ENCODE measurements around the gene FAM222B.

The FAM222B gene

DNA sequence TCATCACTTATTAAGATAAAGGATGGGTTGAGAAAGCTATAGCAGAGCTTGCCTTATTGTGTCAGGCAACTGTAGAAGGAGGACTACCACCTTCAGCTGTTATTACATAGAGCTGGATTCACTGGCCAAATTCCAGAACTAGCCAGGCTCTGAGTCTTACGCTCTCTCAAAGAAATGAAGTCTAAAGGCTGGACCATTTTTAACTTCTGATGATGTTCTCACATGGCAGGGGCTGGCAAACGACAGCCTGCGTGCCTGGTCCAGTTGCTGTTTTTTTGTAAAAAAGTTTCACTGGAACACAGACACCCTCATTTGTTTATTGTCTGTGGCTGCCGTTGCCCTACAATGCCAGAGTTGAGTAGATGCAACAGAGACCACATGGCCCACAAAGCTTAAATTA is 77.6 kb downstream of the FAM222B start:
- DNase-seq, result no peak

DNA sequence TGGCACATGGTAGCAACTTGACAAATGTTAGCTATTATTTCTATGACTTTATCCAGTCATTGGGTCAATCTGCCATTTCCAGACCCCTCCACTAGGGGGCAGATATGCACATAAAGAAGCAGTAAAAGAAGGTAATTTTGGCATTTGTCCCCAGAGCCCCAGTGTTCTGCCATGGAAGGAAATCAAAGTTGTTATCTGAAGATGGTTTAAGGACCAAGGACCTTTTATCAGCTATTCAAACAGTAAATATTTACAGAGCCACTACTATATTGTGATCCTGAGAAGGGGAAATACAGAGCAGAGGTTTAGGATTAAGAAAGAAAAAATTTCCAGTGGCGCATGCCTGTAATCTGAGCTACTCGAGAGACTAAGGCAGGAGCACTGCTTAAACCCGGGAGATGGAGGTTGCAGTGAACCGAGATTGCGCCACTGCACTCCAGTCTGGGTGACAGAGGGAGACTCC is 78.8 kb downstream of the FAM222B start:
- peak; percentile 43 for DNase-seq

GRCh38 chr17:28763137-28763799 is 79.3 kb downstream of the FAM222B start:
- no peak for DNase-seq

- no peak for DNase-seq
Measured at GRCh38 chr17:28760601-28761562, 81.7 kb downstream of the FAM222B start.

- no peak for DNase-seq
Measured at GRCh38 chr17:28759256-28759865, 83.2 kb downstream of the FAM222B start.

- no peak for DNase-seq
Measured at GRCh38 chr17:28758411-28759121, 84.0 kb downstream of the FAM222B start.

GRCh38 chr17:28756049-28756804 is 86.4 kb downstream of the FAM222B start:
- DNase-seq, result no peak

- no peak for DNase-seq
Measured at GRCh38 chr17:28755486-28755885, 87.1 kb downstream of the FAM222B start.

DNA sequence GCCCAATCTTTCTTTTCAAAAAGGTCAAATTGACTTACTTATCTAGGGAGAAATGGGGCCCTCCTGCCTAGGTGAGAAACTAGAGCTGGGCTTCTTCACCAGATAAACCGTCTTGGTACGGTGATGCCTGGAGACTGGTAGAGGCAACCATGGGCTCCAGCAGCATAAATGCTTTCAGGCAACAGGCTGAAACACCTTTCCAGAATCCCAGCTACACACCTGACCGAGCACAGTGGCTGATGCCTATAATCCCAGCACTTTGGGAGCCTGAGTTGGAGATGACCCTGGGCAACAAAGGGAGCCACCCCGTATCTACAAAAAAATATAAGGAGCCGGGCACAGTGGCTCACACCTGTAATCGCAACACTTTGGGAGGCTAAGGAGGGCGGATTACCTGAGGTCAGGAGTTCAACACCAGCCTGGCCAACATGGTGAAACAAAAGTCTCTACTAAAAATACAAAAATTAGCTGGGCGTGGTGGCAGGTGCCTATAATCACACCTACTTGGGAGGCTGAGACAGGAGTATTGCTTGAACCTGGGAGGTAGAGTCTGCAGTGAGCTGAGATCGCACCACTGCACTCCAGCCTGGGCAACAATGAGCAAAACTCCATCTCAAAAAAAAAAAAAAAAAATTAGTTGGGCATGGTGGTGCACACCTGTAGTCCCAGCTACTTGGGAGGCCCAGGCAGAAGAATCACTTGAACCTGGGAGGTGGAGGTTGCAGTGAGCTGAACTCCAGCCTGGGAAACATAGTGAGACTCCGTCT is 90.8 kb downstream of the FAM222B start:
- DNase-seq, result no peak

DNA sequence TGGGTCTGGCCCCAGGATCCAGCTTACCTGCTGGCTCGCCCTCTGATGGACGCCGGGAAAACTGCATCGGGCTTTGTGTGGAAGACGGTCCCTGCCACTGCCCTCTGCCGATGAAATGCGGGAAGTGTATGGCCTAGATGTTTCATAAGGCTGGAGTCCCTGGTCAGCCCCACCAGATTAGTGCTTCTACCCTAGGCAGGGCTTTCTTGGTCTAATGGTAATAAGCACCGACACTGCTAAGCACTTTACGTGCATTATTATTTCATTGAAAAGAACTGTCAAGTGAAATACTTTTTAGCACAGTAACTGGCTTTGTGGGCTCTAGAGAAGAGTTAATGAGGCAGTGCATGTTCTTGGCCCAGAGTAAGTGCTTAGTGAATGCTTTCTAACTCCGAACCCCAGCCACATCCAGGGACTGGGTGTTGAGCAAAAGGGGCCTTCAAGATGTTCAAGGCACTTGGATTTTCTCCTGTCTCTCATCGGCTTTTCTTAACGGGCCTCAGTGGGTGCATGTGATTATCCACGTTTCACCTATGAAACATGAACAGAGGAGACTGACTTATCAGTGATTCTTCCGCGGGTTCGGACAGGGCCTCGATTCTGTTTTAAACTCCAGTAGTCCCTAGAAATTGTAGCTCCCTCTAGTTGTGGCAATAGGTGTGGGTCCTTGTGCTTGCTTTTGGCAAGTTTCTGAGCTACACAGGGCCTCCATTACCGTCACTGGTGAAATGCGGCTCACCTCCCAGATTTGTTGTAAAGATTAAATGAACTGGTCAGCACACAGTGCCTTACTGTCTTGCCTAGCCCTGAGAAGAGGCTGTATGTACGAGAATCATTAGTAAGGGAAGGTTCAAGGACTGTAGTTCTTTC is 92.2 kb downstream of the FAM222B start:
- DNase-seq, result peak; percentile 73

DNA sequence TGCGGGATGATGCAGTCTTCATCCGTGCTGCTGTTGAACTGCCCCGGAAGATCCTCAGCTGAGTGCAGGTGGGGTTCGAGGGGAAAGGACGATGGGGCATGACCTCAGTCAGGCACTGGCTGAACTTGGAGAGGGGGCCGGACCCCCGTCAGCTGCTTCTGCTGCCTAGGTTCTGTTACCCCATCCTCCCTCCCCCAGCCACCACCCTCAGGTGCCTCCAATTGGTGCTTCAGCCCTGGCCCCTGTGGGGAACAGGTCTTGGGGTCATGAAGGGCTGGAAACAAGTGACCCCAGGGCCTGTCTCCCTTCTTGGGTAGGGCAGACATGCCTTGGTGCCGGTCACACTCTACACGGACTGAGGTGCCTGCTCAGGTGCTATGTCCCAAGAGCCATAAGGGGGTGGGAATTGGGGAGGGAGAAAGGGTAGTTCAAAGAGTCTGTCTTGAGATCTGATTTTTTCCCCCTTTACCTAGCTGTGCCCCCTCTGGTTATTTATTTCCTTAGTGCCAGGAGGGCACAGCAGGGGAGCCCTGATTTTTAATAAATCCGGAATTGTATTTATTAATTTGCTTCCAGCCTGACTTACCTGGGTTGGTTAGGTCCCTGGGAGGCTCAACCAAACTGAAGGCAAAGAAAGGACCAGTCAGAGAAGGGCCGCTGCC is 92.9 kb downstream of the FAM222B start:
- DNase-seq, result no peak

DNA sequence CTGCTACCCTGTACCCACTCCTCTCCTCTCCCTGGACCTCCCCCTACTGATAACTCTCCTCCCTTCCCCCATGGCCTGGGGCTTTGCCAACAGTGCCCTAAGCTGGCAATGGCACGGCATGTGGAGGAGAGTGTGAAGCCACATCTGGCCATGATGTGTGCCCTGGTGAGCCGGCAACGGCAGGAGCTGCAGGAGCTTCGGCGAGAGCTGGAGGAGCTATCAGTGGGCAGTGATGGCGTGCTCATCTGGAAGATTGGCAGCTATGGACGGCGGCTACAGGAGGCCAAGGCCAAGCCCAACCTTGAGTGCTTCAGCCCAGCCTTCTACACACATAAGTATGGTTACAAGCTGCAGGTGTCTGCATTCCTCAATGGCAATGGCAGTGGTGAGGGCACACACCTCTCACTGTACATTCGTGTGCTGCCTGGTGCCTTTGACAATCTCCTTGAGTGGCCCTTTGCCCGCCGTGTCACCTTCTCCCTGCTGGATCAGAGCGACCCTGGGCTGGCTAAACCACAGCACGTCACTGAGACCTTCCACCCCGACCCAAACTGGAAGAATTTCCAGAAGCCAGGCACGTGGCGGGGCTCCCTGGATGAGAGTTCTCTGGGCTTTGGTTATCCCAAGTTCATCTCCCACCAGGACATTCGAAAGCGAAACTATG is 93.6 kb downstream of the FAM222B start:
- no peak for DNase-seq

- no peak for DNase-seq
Measured at GRCh38 chr17:28747801-28748750, 94.5 kb downstream of the FAM222B start.

- DNase-seq, result no peak
Measured at GRCh38 chr17:28747051-28747691, 95.4 kb downstream of the FAM222B start.

GRCh38 chr17:28746611-28747050 is 96.0 kb downstream of the FAM222B start:
- DNase-seq, result no peak

GRCh38 chr17:28745786-28746411 is 96.7 kb downstream of the FAM222B start:
- DNase-seq, result no peak
